Inflammatory macrophage treated with lipopolysaccharide for 1 hour (primary cell): ENCODE results near the gene PRC1.
A peak's percentile ranks its signal among the peaks of the same experiment; 100 is the strongest.

Experiments
- DNase-seq, 2 donors: peaks; one replicate each; pipeline ENCODE4 v3.0.0-alpha.2; 2020 to 2022

PRC1 gene

GRCh38 chr15:90988296-90988695, 6.0 kb downstream of the PRC1 start:
- DNase-seq: no peak

- no peak for DNase-seq
Measured at GRCh38 chr15:90987561-90988141, 6.7 kb downstream of the PRC1 start.

- DNase-seq: no peak
Measured at GRCh38 chr15:90986790-90987507, 7.4 kb downstream of the PRC1 start.

GRCh38 chr15:90982135-90982534, 12.2 kb downstream of the PRC1 start:
- peak; percentile 52 to 65 for DNase-seq

- no peak for DNase-seq
Measured at GRCh38 chr15:90981681-90982080, 12.7 kb downstream of the PRC1 start.

- DNase-seq: no peak
Measured at GRCh38 chr15:90979582-90979981, 14.8 kb downstream of the PRC1 start.

- no peak for DNase-seq
Measured at GRCh38 chr15:90974216-90974615, 20.1 kb downstream of the PRC1 start.

GRCh38 chr15:90972133-90972532, 22.2 kb downstream of the PRC1 start:
- no peak for DNase-seq

GRCh38 chr15:90970274-90970673, 24.1 kb downstream of the PRC1 start:
- DNase-seq: no peak

GRCh38 chr15:90968434-90968833, 25.9 kb downstream of the PRC1 start:
- DNase-seq: no peak

- DNase-seq: no peak
Measured at GRCh38 chr15:90967206-90967605, 27.1 kb downstream of the PRC1 start.

GRCh38 chr15:90966262-90966661, 28.1 kb downstream of the PRC1 start:
- DNase-seq: no peak

GRCh38 chr15:90962021-90962420, 32.3 kb downstream of the PRC1 start:
- DNase-seq: no peak

- DNase-seq: no peak
Measured at GRCh38 chr15:90960298-90961091, 33.8 kb downstream of the PRC1 start.

- no peak for DNase-seq
Measured at GRCh38 chr15:90959894-90960293, 34.4 kb downstream of the PRC1 start.

GRCh38 chr15:90959028-90959595, 35.2 kb downstream of the PRC1 start:
- no peak for DNase-seq

GRCh38 chr15:90957791-90958190, 36.5 kb downstream of the PRC1 start:
- DNase-seq: no peak

GRCh38 chr15:90957031-90957790, 37.1 kb downstream of the PRC1 start:
- DNase-seq: no peak

- peak; percentile 36 to 71 for DNase-seq
Measured at GRCh38 chr15:90956274-90957030, 37.9 kb downstream of the PRC1 start.

GRCh38 chr15:90955624-90956273, 38.6 kb downstream of the PRC1 start:
- no peak for DNase-seq
